Femur (tissue), 1 donor: ENCODE results near the gene TNS3.

Source experiments
- DNase-seq: peaks from one replicate; pipeline ENCODE4 v3.0.0-alpha.2; 2017

TNS3 gene

DNA sequence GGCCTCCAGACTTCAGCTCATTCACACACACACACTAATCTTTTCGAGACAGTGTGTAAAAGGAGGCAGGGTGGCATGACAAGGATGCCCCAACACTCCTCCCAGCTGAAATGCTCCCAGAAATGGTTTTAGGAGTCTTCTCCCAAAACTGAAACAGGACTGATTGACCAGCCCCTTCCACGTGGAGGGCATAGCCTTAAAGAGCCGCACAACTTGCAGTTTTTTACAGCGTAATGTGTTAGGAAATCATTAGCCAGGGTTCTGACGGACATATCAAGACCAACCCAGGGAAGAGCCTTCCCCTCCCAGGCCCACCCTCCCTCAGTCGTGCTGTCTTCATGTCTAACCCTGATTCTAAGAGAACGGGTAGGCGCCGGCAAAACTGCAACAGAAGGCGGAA lies 224.6 kb downstream of the TNS3 start:
- DNase-seq = no peak

GRCh38 chr7:47356261-47356660 lies 225.7 kb downstream of the TNS3 start:
- no peak for DNase-seq

DNA sequence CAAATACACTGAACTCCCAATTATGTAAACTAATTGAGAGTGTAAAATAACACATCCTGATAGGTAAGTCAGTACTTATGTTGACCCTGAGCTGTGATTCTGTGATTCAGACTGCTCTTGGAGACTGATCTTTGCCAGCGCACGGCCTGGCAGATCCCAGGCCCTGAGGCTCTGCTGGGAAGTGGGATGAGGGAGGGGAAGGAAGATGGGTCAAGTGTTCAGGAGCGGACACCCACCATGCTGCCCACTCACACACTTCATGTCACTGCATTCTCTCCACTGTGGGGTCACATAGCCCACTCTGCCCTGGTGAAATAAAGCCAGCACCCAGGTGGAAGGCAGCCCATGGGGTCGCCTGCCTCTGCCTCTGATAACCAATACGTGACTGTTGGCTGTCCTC lies 226.2 kb downstream of the TNS3 start:
- DNase-seq = no peak

GRCh38 chr7:47354831-47355541 lies 226.9 kb downstream of the TNS3 start:
- DNase-seq = no peak

GRCh38 chr7:47354071-47354470 lies 227.8 kb downstream of the TNS3 start:
- no peak for DNase-seq

GRCh38 chr7:47352394-47352968 lies 229.4 kb downstream of the TNS3 start:
- DNase-seq = no peak

DNA sequence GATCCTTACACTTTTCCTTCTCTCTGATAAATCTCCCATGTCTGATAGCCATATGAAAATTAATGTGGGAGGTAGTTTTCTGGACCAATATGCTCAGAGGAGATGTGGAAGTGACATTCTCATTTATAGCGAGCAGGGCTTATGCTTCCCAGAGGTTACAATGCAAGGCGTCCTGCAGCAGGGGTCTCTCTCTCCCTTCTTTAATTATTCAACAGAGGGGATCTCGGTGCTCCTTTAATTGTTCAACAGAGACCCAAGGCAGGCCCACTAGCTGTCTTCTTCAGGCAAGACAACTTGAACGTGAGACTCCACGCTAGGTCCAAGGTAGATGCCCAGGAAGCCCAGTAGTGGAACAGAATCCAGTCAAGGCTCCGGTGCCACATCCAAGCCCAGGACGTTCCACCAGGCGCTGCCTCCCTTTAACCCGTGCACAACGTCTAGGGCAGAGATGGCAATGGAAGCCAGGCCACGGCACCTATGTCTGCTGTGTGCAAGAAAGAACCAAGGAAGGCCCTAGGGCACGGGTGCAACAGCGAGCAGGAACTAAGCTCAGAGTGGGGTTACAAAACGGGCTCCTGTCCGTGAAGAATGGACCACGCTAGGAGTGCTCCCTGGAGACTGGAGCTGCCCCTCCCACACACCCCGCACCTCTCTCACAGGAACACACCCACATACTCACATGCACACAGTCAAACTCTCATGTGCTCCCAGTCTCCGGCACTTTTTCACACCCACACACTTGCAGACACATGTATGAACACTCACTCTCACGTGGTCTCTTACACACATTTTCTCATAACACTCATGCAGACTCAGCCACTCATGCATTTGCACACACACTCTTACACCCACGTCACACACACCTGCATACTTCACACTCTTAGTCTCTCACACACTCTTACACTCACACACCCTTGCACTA lies 230.4 kb downstream of the TNS3 start:
- DNase-seq = no peak

- DNase-seq = no peak
These were observed 231.5 kb downstream of the TNS3 start for GRCh38 chr7:47350425-47350824.

GRCh38 chr7:47349401-47349800 lies 232.5 kb downstream of the TNS3 start:
- DNase-seq = no peak

DNA sequence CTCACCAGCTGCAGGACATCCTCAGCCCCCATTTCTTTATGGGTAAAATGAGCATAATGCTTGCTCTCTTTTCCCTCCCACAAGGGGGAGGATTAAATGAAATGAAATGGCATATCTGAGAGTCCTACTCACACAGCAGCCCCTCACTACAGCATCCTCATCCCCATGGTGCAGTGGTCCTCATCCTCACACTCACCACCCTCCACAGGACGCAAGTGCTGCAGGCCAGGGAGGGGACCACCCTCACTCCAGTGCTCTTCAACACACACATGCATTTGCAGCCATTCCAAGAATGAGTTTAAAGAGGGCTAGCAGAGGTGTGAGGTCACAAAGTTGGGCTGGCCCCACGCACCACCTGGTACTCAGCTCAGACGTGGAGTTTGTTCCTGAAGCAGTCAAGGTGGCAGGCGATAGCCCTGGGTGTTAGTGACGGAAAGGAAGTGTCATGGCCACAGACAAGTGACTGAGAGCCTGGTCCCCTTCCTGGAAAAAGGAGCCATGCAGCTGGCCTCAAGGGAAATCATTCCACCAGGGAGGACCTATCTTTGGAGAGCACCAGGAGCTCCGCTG lies 234.0 kb downstream of the TNS3 start:
- no peak for DNase-seq

DNA sequence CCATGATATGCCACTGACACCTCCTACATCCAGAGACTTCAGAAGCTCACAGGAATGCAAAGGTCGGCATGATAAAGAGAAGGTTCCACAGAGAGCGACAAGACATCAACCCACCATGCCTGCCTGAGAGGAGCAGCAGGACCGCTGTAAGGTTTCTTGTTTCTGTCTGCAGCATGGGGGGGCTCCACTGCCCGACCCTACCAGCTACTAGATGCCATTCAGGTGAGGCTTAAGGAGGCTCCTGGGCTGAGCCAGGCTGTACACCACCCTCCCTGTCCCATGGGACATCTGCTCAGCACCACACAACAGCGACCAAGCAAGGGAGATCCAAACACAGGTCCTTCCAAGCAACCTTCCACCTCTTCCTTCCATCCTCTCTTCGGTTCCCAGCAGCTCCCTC lies 234.6 kb downstream of the TNS3 start:
- DNase-seq = no peak

GRCh38 chr7:47346377-47346914 lies 235.5 kb downstream of the TNS3 start:
- no peak for DNase-seq

DNA sequence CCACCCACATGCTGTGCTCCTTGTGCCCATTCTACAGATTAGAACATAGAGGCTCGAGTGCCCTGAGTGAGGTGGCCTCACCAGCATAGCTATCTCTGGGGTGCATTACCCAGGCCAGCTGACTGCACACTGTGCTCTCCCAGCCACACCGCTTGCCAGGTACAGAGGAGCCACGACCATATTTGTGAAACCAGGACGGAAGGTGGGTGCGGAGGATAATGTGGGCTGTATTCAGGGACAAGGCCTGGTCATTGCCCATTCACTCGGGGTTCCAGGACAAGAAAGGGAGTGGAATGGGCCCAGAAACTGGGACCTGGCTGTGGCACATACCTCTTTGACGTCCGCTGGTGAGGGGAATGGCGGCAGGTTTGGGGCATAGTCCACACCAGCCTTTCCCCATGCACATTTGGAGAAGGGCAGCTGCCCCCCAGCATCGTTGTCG lies 236.0 kb downstream of the TNS3 start:
- DNase-seq = no peak

DNA sequence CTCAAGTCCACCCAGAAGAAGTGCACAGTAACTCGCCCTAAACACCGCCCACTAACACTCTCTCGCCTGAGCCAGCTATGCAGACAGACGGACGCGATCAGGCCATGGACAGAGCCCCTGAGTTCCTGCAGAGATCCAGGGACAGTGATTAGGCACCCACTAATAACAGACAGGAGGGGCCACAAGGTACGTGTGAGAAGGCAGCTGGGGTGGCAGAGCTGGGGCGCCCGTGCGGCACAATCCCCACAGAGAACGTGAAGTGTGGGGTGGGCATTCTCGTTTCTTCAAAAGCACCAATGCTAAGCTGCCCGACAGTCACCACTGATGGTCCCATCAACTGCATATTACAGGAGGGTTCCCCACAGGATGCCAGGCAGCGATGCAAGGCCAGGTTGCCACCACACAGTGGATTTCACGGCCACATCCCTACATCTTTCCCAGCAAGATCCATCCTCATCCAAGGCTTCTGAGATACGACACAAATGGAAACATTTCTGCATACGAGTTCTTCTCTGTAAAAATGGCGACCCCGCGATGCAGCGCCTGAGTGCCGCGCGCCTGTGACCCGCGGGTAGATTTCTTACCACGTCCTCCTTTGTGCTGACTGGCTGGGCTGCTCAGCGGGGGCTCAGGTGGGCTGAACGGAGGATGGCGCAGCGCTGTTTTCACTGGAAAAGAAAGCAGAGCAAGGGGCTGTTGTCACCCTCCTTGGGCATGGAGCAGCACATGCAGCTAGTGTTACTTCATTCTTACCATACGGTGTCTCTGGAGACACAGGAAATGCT lies 237.5 kb downstream of the TNS3 start:
- DNase-seq = no peak

DNA sequence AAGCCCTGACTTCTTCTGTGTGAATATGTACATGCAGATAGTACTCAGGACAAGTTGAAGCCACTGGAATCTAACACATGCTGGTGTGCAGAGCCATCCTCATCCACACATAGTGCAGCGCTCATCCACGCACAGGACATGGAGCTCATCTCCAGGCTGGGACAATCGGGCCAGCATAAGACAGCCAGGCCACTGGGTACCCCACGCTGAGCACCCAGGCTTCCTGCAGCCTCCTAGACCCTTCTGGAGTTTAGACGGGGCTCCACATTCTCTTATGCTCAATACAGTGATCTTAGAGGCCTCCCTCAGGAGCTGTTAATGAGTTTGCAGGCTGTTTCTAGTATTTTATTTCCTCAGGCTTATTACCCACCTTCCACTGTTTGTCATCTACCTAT lies 238.9 kb downstream of the TNS3 start:
- no peak for DNase-seq

DNA sequence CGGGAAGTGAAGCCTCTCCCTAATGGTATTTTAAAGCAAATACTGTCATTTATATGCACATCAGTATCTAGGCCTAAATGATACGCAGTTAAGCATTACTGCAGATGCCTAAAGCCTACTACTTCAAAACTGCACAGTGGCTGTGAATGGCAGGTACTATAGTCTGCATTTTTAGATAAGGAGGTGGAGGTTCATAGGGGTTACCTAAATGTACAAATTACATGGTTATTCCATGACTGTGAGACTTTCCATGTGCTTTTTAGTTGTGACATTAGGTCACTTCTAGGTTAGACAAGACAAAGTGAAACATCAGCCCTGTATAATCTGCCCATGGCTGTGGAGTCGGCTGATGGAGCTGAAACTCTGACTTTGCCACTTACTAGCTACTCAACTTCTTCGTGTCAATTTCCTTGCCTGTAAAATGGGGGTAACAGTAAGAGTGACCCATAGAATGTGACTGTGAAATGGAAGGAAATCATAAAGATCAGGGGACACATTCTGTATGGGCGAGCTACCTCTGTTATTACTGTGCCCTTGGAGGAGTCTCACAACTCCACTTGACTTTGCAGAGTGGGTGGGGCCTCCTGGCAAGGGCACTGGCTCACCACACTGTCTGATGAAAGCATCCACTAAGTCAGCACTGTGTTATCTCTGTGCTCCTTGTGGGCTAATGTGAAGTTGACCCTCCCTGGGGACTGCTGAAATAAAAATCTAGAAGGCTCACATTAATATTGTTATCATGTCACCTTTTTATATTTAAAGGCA lies 239.4 kb downstream of the TNS3 start:
- no peak for DNase-seq

GRCh38 chr7:47340517-47340916 lies 241.4 kb downstream of the TNS3 start:
- DNase-seq = no peak

GRCh38 chr7:47338026-47338425 lies 243.9 kb downstream of the TNS3 start:
- DNase-seq = no peak

DNA sequence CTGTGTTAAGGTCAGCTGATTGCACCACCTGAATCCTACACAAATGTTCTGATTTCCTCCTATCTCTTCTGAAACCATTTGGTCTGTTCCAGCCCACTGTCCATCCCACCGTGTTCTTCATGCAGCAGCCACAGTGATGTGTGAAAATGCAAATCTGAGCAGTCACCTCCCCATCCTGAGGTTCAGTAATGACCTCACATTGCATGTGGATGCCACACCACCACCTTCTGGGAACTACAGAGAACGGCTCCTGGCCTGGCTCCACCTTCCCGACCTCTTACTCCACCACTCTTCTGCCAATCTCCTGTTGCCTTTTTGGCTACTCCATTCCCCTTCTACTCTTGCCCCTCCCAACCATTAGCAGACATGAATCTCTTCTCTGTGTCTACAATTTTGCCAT lies 244.4 kb downstream of the TNS3 start:
- DNase-seq = no peak

DNA sequence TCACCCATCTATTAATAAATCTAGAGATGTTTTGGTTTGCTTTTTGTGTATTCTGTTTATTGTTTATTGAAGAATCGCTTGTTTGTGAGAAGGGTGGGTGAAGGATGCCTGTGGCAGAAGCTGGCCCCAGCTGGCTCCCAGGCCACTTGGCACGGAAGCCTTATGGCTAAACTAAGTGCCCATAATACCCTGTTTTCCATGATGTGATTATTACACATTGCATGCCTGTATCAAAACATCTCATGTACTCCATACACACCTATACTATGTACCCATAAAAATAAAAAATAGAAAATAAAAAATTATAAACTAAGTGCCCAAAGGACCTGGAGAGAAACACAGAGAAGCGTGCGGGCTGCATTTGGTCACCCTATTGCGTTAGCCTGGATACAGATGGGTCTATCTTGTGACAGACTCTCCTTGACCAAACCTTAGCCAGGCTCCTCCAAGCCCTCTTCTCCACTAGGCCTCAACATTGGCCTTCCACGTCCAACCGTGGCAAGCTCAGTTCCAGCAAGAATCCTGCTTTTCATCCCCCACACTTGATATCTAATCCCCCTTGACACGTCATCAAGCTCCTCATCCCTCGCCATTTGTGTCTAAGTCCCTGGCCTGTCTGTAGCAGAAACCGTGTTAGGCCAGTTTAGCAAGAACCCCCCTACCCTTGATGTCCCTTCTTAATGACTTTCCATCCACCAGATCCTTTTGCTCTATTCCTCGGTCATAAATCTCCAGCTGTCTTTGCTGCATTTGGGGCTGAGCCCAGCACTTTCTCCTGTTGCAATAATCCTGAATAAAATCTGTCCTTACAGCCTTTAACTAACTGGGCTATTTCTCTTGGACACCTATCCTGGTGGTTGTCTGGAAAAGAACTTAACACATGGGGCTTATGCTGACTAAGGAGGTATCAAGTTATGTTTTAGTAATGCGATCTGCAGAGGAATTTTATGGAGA lies 245.2 kb downstream of the TNS3 start:
- no peak for DNase-seq
